ENCODE data around the gene EYS.

The EYS gene

GRCh38 chr6:64803470-64804166 lies 903.4 kb downstream of the EYS start:
- no peak for DNase-seq

DNA sequence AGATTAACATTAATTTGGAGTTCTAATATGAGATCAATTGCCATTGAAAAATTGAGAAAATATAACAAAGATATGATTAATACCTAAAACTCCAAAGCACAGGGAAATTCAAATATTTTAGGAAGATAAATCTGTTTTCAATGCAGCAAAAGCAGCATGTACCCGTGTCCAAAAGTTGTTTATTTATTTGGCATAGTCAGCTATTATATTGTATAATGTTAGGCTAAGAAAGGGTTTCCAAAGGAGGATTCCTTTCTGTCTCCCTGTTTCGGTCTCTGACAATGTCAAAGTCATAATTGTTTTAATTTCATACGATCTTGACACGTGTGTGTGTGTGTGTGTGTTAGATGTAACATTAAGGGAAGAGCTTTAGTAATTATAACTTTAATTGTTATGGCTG lies 914.5 kb downstream of the EYS start:
- DNase-seq = no peak

DNA sequence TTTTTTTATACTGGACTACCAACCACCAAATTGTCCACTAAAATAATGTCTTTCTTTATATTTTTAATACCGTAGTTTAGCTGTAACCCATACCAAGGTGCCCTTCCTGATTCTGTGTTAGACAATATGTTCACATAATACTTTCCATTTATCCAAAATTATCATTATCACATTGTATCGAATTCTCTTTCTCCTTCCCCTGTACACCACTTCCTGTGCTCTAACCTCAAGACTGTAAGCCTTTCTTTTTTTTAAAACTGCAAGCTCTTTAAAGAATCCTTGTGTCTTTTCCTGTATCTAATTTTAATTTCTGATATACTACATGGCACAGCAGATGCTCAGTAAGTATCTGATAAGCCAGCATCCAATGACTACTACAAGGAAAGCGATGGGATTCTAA lies 917.5 kb downstream of the EYS start:
- no peak for DNase-seq

DNA sequence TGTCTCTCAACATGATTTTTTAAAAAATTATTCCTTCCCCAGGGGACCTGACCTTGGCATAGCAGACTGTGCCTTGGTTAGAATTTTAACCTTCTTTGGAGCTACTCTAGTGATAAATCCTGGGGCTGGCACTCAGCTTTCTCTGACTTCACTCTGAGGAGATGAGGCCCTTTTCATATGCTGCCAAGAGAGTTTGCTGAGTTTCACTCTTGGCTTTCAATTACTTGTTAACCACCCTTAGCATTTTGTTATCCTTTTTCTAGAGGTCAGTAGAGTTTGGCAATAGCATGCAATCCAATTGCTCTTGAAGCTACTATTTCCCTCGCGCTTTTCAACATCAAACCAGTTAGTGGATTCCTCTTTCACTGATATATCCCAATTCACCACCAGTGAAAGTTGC lies 920.3 kb downstream of the EYS start:
- no peak for DNase-seq

DNA sequence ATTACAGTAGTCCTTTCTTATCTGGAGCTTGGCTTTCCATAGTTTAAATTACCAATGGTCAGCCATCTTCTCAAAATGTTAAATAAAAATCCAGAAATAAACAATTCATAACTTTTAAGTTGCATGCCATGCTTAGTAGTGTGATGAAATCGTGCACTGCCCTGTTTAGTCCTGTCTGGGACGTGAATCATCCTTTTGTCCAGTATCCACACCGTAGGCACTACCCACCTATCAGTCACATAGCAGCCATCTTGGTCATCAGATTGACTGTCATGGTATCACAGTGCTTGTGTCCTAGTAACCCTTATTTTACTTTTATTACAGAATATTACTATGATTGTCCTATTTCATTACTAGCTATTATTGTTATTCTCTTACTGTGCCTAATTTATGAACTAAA lies 924.1 kb downstream of the EYS start:
- DNase-seq = no peak

GRCh38 chr6:64777941-64778785 lies 928.9 kb downstream of the EYS start:
- DNase-seq = no peak

- DNase-seq = no peak
Measured at GRCh38 chr6:64776359-64776758, 930.7 kb downstream of the EYS start.

- no peak for DNase-seq
Measured at GRCh38 chr6:64774881-64775280, 932.1 kb downstream of the EYS start.

- no peak for DNase-seq
Measured at GRCh38 chr6:64750910-64751309, 956.1 kb downstream of the EYS start.

DNA sequence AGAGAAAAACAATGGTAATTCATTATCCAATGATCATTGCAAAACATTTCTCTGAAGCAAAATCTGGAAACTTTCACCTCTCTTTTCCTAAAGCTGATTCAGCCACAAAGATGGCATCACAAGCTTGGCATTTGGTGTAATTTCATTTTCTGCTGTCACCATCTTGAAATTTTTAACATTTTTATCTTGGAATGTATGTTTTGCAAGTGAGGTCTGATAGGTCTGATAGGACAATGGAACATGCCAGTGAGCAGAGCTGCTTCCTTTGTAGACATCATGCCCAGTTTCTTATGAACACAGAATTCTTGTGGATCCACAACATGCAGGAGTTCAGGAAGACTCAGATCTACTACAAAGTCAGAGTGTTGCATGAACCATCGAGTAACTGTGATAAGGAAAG lies 969.6 kb downstream of the EYS start:
- DNase-seq = no peak

- no peak for DNase-seq
Measured at GRCh38 chr6:64736421-64736950, 970.5 kb downstream of the EYS start.

DNA sequence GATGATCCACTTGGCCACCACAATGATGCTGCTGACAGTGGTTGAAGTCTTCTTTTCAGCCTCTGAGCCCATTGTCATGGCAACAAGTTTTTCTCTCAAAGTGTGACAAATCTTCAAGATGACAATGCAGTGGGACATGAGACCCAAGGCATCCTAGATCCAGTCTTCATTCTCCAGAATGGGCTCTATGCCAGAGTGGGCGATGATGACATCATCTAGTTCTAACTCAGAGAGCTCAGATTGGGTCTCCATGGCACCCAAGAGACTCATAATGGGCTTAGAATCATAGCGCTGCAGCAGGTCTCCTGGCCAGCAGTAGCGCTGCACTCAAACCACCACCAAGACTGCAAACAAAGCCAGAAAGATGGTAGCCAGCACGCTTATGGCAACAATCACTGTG lies 973.6 kb downstream of the EYS start:
- no peak for DNase-seq

- DNase-seq = no peak
Measured at GRCh38 chr6:64732888-64733287, 974.1 kb downstream of the EYS start.

- DNase-seq = no peak
Measured at GRCh38 chr6:64729522-64729921, 977.5 kb downstream of the EYS start.

GRCh38 chr6:64727075-64727474 lies 980.0 kb downstream of the EYS start:
- DNase-seq = no peak

DNA sequence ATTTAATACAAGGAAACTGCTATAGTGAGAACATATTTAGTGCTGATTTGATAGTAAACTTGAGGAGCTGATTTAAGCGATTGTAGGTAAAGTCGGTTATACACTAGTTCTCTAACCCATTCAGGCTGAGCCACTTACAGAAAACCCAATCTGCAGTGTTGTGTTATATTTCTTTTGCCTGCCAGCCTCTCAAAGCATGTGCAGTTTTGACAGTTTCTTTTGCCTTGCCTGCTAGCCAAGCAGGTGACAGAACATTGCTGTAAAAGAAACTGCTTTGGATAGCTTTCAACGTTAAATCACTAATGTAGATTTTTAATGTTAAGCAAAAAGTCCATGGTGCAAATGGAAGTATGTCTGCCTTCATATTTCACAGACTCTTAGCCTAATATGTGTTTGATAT lies 982.9 kb downstream of the EYS start:
- no peak for DNase-seq

- no peak for DNase-seq
Measured at GRCh38 chr6:64723327-64724058, 983.5 kb downstream of the EYS start.

- DNase-seq = no peak
Measured at GRCh38 chr6:64721865-64722264, 985.2 kb downstream of the EYS start.

DNA sequence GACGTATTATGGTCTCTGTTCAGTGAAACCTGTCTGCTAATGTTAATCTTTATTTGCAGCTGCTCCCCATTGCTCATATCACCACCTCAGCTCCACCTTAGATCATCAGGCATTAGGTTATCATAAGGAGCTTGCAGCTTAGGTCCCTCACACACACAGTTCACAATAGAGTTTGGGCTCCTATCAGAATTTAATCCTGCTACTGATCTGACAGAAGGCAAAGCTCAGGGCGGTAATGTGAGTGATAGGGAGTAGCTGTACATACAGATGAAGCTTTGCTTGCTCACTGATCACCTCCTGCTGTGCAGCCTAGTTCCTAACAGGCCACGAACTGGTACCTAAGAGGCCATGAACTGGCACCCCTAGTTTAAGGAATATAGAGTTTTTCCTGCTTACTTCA lies 989.7 kb downstream of the EYS start:
- no peak for DNase-seq

GRCh38 chr6:64715624-64716023 lies 991.4 kb downstream of the EYS start:
- no peak for DNase-seq

- DNase-seq = no peak
Measured at GRCh38 chr6:64714073-64714472, 993.0 kb downstream of the EYS start.

- no peak for DNase-seq
Measured at GRCh38 chr6:64713175-64713574, 993.9 kb downstream of the EYS start.

GRCh38 chr6:64712606-64713005 lies 994.4 kb downstream of the EYS start:
- no peak for DNase-seq

DNA sequence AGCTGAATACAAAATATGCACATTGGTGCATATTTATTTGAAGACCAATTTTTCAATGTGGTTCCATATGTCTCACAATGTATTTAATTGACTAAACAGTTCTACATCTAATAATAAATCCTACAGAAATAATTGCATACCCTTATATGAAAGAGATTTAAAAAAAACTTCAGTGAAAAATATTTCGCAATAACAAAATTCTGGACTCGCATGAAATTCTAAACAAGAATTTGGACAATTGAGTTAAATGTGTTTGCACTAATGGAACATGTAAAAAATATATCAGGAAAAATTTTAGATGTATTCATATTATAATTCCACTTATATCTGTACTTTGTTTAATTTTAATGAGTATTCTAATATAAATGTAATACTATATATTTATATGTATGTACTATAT lies 1003.1 kb downstream of the EYS start:
- no peak for DNase-seq

All from CD4-positive, alpha-beta T cell treated with Interleukin-12 subunit alpha and Interleukin-12 subunit beta, for 1 hour (primary cell).